Neuron (in vitro differentiated cells): ENCODE measurements around the gene TMEM120B.

Experiments used
- H2AFZ ChIP-seq: one replicate; pipeline ENCODE4 v1.6.1; 2013; ENCODE audit warnings: low read depth, mild to moderate bottlenecking, inconsistent platforms, low read length, moderate library complexity
- H3K27me3 ChIP-seq: one replicate; pipeline ENCODE4 v1.6.1; 2013; ENCODE audit warnings: low read length; ENCODE audit not compliant: insufficient read depth
- H3K36me3 ChIP-seq: one replicate; pipeline ENCODE4 v1.6.1; 2013; ENCODE audit warnings: low read length; ENCODE audit not compliant: insufficient read depth
- H3K4me1 ChIP-seq: one replicate; pipeline ENCODE4 v1.6.1; 2013; ENCODE audit warnings: low read length; ENCODE audit not compliant: insufficient read depth
- H3K4me3 ChIP-seq: 2 replicates; pipeline ENCODE4 v1.5.1; 2013; ENCODE audit warnings: mild to moderate bottlenecking, low read length, moderate library complexity
- H3K9me3 ChIP-seq: one replicate; pipeline ENCODE4 v1.6.1; 2013; ENCODE audit warnings: low read length

Gene TMEM120B

GRCh38 chr12:121825041-121825523 is 112.5 kb downstream of the TMEM120B start:
- Histone ChIP-seq H2AFZ (no peak overlapping the region), H3K9me3 (no peaks in the 10 kb centered on the region), H3K36me3 (peaks cover 76% of the 10 kb centered on the region), H3K4me3 (no peak overlapping the region), H3K27me3 (no peaks in the 10 kb centered on the region), H3K4me1 (no peaks in the 10 kb centered on the region)

GRCh38 chr12:121826318-121827150 is 114.0 kb downstream of the TMEM120B start:
- H3K4me1 ChIP-seq, result no peaks in the 10 kb centered on the region

GRCh38 chr12:121827351-121828099 is 115.0 kb downstream of the TMEM120B start:
- H3K4me3 ChIP-seq, result no peak overlapping the region
- no peaks in the 10 kb centered on the region for H3K27me3 ChIP-seq
- H2AFZ ChIP-seq, result no peak overlapping the region
- no peaks in the 10 kb centered on the region for H3K9me3 ChIP-seq
- no peaks in the 10 kb centered on the region for H3K4me1 ChIP-seq
- H3K36me3 ChIP-seq, result peaks cover 71% of the 10 kb centered on the region

More at GRCh38 chr12:121826318-121827150, 114.0 kb downstream of the TMEM120B start:
- Histone ChIP-seq H3K27me3 (no peaks in the 10 kb centered on the region), H2AFZ (no peak overlapping the region), H3K4me3 (no peak overlapping the region), H3K36me3 (peaks cover 75% of the 10 kb centered on the region), H3K9me3 (no peaks in the 10 kb centered on the region)

GRCh38 chr12:121828306-121828705 is 115.8 kb downstream of the TMEM120B start:
- Histone ChIP-seq H3K27me3 (no peaks in the 10 kb centered on the region), H3K9me3 (no peaks in the 10 kb centered on the region), H3K4me1 (no peaks in the 10 kb centered on the region), H3K4me3 (no peak overlapping the region), H2AFZ (no peak overlapping the region), H3K36me3 (peaks cover 67% of the 10 kb centered on the region)

GRCh38 chr12:121828826-121829225 is 116.3 kb downstream of the TMEM120B start:
- Histone ChIP-seq H3K27me3 (no peaks in the 10 kb centered on the region), H3K4me1 (no peaks in the 10 kb centered on the region), H2AFZ (no peak overlapping the region), H3K9me3 (no peaks in the 10 kb centered on the region), H3K36me3 (peaks cover 62% of the 10 kb centered on the region), H3K4me3 (no peak overlapping the region)

GRCh38 chr12:121829250-121829918 is 116.8 kb downstream of the TMEM120B start:
- Histone ChIP-seq H3K4me1 (no peaks in the 10 kb centered on the region), H3K27me3 (no peaks in the 10 kb centered on the region), H3K36me3 (peaks cover 58% of the 10 kb centered on the region), H2AFZ (no peak overlapping the region), H3K9me3 (no peaks in the 10 kb centered on the region), H3K4me3 (no peak overlapping the region)

GRCh38 chr12:121830134-121830533 is 117.6 kb downstream of the TMEM120B start:
- Histone ChIP-seq H3K4me3 (no peak overlapping the region), H3K9me3 (no peaks in the 10 kb centered on the region), H2AFZ (no peak overlapping the region), H3K4me1 (no peaks in the 10 kb centered on the region), H3K36me3 (peaks cover 54% of the 10 kb centered on the region), H3K27me3 (no peaks in the 10 kb centered on the region)

GRCh38 chr12:121830588-121831265 is 118.2 kb downstream of the TMEM120B start:
- no peak overlapping the region for H3K4me3 ChIP-seq
- no peaks in the 10 kb centered on the region for H3K27me3 ChIP-seq
- no peaks in the 10 kb centered on the region for H3K9me3 ChIP-seq
- H3K36me3 ChIP-seq, result peaks cover 52% of the 10 kb centered on the region
- no peaks in the 10 kb centered on the region for H3K4me1 ChIP-seq
- no peak overlapping the region for H2AFZ ChIP-seq
